ENCODE results near the gene F3.
"Not testable (repeated sequence)": the region's sequence is repeated elsewhere in the genome, so short reads cannot be mapped to it uniquely, and the experiment has no call there.

The F3 gene

DNA sequence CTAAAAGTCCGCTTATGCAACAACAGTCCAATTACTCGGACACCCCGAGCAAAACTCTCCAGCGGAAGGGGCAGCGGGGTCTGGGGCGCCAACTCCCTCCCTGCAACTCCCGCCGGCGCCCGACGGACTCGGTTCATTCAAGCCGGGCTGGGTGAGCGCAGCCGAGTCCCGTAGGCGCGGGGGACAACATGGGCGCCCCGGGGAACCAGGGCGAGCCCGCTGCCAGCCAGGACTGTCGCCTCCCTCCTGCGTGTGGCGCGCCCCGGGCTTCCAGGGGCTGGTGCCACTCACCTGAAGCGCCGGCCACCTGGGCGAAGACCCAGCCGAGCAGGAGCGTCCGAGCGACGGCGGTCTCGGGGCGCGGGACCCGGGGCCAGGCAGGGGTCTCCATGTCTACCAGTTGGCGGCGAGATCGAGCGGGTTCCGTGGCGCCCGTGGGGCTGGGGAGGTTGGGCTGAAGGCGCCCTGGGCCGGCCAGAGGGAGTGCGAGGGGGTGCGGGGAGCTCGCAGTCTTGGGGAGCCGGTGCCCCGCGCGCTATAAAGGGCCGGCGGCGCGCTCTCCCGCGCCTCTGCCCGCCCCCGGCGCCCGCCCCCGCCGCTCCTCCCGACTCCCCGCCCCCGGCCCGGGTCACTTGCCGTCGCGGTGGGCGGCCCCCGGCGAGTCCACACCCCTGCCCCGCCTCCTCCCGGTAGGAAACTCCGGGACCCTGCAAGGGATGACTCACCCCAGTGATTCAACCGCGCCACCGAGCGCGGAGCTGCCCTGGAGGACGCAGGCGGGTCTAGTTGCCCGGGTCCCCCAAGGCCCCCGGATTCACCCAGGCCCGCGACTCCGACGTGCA, at the start of gene F3:
Gene F3 (minus strand): TSS at position 514 of the 842 bp plus-strand sequence. CDS start 123 bp downstream, at position 391.
- intact Hi-C loops (cut with DNase I) = loop anchor here (2.0 kb wide), 1 partner anchor 49 kb away; no protein-coding TSS in a partner anchor
- peak; percentile 43 to 96 (median 72) for DNase-seq

DNA sequence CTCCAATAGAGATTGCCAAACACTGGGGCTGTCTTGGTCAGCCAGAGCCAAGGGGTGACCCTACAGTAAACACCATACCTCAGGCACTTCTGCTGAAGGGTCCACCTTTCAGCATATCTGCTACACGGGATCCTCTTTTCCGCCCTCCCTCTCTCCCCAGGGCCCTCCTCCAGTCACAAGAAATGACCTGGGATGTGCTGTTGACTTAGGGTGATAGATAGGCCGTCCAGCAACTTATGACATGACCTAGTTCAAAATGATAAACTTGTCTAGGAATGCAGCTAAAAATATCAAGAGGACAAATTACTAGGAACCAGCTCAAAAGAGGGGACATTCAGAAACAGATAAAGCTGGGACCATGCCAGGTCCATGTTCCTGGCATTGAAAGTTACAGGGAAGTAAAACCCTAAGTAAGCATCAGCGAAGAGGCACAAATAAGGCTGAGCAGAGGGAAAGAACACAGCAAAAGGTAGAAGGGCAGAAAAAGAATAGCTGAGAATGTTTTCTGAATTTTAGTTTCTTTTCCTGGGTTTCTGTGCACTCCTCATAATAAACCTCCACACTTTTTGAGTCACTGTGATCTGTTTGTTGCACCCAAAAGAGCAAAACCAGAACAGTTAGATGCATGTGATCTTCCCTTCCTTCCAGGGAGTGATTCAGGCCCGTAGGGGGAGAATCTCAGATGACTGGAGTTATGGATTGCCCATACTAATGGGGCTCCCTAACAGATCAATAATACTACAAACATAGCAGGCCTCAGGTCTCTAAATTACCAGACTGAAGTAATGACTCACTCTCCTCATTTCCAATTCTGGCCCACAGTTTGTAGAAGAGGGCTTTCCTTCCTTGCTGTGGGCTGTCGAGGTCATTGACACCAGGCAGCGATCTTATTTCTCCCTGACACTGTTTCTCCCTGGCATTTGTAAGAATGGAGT, 48.9 kb upstream of the F3 start:
- no peak for DNase-seq
- intact Hi-C loops (cut with DNase I) = loop anchor here (2.0 kb wide), 1 partner anchor 50 kb away; the partner anchor contains the start of gene F3

DNA sequence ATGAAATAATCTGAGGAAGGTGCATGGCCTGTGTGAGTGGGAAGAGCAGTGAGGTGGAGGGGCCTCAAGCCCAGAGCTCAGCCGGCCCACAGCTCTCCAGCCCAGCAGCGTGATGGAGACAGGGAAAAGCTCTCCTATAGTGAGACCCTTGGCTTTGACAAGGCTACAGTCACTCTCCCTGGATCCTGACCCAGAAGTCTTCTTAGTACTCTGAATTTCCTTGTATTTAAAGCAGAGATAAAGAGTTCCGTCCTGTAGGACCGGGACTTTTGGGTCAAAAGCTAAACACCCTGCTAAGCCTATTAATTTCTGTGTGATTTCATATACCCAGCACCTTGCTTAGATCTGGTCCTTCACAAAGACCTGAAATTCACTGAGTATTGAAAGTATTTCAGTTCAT, 48.2 kb upstream of the F3 start:
- intact Hi-C loops (cut with DNase I) = loop anchor here (2.0 kb wide), 1 partner anchor 49 kb away; the partner anchor contains the start of gene F3
- DNase-seq = peak in 1 of 10 donors; percentile 59

DNA sequence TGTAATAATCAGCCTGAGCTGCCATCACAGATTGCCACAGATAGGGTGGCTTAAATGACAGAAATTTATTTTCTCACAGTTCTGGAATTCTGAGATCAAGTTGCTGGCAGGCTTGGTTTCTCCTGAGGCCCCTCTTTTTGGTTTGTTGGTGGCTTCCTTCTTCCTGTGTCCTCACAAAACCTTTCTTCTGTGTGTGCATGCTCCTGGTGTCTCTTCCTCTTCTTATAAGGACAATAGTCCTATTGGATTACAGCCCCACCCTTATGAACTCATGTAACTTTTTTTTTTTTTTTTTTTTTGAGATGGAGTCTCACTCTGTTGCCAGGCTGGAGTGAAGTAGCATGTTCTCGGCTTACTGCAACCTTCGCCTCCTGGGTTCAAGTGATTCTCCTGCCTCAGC, 41.0 kb upstream of the F3 start:
- intact Hi-C loops (cut with DNase I) = no loop called here
- no peak for DNase-seq

DNA sequence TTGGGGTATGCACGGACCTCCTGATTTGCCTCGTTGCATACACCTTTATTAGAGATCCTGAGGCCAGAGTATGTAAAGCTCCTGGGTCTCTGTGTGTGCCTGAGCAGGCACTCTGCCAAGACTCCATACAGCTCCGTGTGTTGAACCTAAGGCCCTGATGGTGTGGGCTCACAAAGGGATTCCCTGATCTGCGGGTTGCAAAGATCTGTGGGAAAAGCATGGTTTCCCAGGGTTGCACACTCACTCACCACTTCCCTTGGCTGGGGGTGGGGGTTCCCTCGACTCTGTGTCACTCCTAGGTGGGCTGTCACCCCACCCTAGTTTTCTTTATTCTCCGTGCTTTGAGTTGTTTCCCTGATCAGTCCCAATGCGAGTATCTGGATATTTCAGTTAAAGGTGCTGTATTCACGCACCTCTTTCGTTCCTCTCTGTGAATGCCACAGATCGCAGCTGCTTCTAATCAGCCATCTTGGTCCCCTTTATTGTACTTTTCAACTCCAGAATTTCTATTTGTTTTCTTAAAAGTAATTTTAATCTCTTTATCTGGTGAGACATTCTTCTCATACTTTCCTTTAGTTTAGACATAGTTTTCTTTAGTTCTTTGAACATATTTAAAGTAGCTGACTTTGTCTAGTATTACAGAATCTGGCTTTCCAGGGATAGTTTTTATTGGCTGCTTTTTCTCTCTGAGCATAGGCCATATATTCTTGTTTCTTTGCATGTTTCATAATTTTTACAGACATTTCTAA, 39.0 kb upstream of the F3 start:
- intact Hi-C loops (cut with DNase I) = no loop called here
- DNase-seq = no peak

DNA sequence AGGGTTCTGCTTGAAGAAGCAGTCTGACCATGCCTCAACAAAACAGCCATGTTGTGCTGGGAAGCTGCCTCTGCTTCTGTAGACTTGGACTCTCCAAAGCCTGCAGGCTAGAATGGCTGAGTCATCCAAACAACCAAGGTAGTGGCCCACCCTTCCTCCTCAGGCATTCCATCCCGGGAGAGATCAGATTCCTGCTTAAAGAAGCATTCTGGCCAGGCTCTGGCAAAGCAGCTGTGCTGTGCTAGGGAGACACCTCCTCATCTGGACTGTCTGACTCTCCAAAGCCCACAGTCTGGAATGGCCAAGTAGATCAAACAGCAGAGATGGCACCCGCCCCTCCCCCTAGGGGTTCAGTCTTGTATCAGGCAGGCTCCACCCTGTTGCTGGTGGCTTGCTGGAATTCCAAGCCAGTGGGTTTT, 38.3 kb upstream of the F3 start:
- DNase-seq = no peak
- intact Hi-C loops (cut with DNase I) = no loop called here

DNA sequence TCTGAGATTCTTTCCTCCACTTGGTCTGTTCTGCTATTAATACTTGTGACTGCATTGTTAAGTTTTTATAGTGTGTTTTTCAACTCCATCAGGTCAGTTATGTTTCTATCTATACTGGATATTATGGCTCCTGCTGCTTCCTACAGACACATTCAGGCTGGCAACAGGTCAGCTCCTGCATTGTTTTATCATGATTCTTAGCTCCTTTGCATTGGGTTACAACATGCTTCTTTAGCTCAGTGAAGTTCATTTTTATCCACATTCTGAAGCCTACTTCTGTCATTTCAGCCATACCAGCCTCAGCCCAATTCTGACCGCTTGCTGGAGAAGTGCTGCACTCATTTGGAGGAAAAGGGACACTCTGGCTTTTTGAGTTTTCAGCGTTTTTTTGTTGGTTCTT, 37.3 kb upstream of the F3 start:
- DNase-seq = no peak
- intact Hi-C loops (cut with DNase I) = no loop called here

DNA sequence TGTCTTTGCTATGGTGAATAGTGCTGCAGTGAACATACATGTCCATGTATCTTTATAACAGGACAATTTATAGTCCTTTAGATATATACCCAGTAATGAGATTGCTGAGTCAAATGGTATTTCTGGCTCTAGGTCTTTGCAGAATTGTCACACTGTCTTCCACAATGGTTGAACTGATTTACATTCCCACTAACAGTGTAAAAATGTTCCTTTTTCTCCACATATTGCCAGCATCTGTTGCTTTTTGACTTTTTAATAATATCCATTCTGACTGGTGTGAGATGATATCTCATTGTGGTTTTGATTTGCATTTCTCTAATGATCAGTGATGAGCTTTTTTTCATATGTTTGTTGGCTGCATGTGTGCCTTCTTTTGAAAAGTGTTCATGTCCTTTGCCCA, 32.4 kb upstream of the F3 start:
- DNase-seq; intact Hi-C loops (cut with DNase I): not testable (repeated sequence)

DNA sequence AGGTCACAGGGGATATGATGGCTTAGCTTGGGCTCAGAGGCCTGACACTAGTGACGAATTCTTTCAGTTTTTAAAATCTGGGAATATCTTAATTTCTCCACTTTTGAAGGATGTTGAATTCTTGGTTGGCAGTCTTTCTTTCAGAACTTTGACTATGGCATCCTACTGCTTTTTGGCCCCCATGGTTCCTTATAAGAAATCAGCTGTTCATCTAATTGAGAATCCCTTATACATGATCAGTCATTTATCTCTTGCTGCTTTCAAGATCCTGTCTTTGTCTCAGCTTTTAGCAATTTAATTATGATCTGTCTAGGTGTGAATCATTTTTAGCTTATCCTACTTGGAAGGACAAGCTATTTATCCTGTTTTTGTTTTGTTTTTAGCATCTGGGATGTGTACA, 31.2 kb upstream of the F3 start:
- intact Hi-C loops (cut with DNase I) = no loop called here
- no peak for DNase-seq

DNA sequence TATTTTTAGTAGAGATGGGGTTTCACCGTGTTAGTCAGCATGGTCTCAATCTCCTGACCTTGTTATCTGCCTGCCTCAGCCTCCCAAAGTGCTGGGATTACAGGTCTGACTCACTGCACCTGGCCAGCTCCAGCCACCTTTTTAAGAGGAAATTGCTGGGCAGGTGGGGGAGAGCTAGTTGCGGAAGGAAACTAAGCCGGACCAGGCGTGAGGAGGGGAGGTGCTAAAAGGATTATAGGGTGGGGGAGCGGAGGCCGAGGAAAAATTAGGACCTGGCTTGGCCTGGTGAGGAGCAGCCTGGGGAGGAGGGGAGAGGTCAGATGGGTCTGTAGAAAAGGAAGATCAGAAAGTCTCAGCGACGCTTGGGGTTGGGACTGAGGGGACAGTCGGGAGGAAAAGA, 29.4 kb upstream of the F3 start:
- intact Hi-C loops (cut with DNase I); DNase-seq: not testable (repeated sequence)

DNA sequence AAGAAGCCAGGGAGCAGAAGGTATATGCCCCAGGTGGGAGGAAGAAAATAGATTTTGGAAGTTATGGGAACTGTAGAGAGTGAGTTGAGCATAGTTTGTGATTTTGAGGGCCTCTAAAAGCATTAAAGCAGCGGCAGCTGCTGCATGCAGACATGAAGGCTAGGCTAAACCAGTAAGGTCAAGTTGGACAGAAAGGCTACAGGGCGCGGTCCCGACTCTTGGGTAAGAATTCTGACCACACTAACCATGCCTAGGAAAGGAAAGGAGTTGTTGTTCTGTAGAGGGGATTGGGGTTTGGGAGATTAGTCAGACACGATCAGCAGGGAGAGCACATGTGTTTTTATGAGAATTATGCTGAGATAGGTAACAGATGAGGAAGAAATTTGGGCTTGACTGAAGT, 27.2 kb upstream of the F3 start:
- DNase-seq; intact Hi-C loops (cut with DNase I): not testable (repeated sequence)

DNA sequence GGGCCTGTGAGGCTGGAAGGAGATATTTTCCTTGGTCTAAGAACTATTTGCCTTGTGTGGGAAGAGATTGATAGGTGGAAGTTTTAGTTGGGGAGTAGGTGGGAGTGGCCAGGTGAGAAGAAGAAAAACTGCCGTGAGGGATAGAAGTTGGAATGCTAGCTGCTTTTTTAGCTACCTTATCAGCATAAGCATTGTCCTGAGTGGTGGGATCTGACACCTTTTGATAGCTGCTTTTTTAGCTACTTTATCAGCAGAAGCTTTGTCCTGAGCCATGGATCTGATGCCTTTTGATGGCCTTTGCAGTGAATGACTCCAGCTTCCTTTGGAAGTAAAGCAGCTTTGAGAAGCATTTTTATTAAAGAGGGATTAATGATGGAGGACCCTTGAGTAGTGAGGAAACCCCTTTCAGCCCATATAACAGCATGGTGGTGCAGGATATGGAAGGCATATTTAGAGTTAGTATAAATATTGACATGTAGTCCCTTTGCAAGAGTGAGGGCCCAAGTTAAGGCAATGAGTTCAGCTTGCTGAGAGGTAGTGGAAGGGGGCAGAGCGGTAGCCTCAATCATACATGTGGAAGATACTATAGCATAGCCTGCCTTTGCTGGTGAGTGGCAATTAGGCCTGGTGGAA, 26.5 kb upstream of the F3 start:
- DNase-seq; intact Hi-C loops (cut with DNase I): not testable (repeated sequence)

DNA sequence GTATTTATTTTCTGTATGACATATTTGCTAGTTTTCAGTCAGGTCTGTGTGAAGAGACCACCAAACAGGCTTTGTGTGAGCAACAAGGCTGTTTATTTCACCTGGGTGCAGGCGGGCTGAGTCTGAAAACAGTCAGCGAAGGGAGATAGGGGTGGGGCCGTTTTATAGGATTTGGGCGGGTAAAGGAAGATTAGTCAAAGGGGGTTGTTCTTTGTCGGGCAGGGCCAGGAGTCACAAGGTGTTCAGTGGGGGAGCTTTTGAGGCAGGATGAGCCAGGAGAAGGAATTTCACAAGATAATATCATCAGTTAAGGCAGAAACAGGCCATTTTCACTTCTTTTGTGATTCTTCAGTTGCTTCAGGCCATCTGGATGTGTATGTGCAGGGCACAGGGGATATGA, 24.9 kb upstream of the F3 start:
- intact Hi-C loops (cut with DNase I); DNase-seq: not testable (repeated sequence)

DNA sequence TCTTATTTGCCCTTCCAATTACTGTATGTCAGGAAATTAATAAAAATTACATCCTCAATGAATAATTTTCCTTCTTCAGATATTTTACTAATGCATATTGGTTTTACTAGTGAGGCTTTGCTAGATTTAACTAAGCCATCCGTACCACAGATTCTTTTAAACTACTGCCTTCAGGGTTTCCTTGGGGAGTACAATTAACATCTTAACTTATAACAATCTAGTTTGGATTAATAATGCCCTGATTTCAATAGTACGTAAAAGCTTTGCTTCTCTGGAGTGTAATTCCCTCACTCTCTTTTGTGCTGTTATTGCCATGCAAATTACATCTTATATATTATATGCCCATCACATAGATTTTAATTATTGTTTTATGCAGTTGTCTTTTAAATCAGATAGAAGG, 24.3 kb upstream of the F3 start:
- intact Hi-C loops (cut with DNase I) = no loop called here

DNA sequence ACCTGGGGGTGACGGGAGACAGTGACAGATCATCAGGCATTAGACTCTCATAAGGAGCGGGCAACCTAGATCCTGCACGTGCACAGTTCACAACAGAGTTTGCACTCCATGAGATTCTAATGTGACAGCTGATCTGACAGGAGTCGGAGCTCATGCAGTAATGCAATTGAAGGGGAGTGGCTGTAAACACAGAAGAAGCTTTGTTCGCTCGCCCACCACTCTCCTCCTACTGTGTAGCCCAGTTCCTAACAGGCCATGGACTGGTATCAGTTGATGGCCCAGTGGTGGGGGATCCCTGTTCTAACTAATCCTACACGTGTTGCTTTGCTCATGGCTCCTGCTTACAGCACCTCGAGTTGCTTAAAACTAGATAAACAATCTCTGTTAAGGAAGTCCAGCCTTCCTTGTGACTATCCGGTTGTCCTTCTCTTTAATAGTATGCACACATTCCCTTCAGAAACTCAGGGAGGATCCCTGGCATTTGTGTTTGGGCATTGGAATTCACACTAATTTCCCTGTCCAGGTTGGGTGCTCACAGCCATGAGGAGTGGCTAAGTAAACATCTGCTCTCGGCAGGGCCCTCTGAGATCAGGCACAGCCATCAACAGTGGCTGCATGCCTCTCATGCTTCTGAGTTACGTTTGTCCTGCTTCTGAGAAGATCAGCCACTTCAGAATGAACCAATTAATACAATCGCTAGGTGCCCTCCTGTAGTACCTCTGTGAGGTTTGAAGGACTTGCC, 21.1 kb upstream of the F3 start:
- intact Hi-C loops (cut with DNase I) = no loop called here
- DNase-seq = no peak

More for the DNA sequence above, 24.3 kb upstream of the F3 start:
- no peak for DNase-seq

DNA sequence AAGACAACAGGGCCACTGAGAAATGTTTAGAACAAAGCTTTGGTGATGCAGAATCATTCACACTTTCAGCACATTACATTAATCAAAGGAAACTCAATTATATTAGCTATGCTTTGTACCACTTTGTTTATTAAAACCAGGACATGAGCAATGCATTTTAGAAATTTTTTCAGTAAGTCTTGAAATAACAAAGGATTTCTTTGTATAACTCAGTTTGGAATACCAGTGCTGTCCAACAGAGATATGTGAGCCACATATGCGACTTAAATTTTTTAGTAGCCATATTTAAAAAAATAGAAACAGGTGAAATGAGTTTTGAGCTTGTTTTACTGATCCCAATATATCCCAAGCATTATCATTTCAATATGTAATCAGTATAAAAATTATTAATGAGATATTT, 18.8 kb upstream of the F3 start:
- no peak for DNase-seq
- intact Hi-C loops (cut with DNase I) = no loop called here

DNA sequence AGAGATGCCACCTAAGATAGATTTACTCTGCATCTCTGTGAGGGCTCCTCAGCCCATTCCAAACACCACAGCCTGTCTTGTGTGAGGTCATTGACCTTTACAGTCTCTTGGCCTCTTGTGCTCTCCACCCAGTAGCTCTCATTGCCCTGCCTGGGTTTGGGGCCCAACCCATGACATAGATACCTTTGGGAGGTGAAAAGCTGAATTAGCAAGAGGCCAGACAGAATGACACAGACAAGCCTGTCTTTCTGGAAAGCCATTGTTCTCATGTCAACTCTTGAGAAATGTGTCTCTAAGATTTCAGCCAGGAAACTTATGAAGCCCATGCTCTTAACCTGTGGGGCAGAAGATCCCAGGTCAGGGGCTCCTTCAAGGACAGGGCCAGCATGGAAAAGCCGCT, 18.4 kb upstream of the F3 start:
- intact Hi-C loops (cut with DNase I) = no loop called here
- no peak for DNase-seq

DNA sequence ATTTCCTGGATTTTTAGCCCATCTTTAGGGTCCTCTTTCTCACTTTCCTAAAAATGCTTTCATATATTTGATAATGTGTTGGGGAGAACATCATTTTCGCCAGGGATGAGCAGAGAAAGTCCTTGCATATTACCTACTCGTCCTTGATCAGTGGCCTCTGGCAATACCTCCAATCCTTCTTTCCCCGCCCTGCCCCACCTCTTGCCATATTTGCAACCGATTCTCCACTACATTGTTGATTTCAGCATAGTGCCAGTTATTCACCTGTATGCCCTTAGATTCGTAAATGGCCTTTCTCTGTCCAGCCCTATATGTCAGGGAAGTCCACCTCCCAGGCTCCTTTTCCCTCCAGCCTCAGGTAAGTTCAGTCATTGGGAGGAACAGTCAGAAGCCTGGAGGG, 13.5 kb upstream of the F3 start:
- no peak for DNase-seq
- intact Hi-C loops (cut with DNase I) = no loop called here

DNA sequence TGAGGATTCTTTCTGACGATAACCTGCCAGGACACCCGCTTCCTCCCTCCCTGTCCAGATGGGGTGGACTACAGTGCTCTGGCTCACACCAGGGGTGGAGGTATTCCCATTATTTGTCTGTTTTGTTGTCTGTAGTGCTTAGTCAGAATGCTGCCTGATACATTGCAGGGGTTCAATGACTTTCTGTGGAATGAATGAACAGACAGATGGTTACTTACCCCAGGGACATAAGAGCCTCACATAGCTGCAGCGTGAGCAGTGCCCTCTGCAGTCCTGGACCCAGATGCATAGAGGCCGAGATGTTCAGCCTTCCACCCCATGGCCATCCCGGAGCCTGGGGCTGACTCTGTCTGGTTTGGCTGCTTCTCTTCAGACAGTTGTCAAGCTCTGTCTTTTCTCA, 13.0 kb upstream of the F3 start:
- DNase-seq = no peak
- intact Hi-C loops (cut with DNase I) = no loop called here

Measured in posterior cingulate gyrus (tissue), 11 donors.